ENCODE measurements around the gene RAB29. TPM values are rescaled to one million over a fixed set of nuclear protein-coding genes. Genes with fewer than 3 reads are reported as not detected.

Gene RAB29
- total and polyA plus RNA-seq, 9 of the 15 experiments (the other 6 are each of a cell fraction or from before 2014, with no cell fraction given): 6.3 to 17.6 (median 8.0) TPM

GRCh38 chr1:205811660-205812059, 36.4 kb upstream of the RAB29 start (continued):
- TF ChIP-seq FOXP4 (CRISPR knock-in tag; IDR thresholded peaks at IDR 0.05; ENCODE audit: borderline replicate concordance) (no peak), RBM39 (optimal IDR thresholded peaks at IDR 0.05; ENCODE audit: low read depth, low read length) (no peak), FOXP1 (CRISPR knock-in tag; IDR thresholded peaks at IDR 0.05) (no peak), FOXJ3 (CRISPR knock-in tag; IDR thresholded peaks at IDR 0.05) (no peak), NFRKB (IDR thresholded peaks at IDR 0.05; ENCODE audit: low read depth) (no peak), POLR2A (conservative IDR thresholded peaks at IDR 0.05) (no peak), BRD9 (IDR thresholded peaks at IDR 0.05; ENCODE audit: low read depth, partially characterized antibody) (no peak), TBL1XR1 (IDR thresholded peaks at IDR 0.05; ENCODE audit: low read length in 2 of 2) (peak in 1 of 2 experiments; percentile 38; a peak in 1 of 4 replicates), NCOA1 (IDR thresholded peaks at IDR 0.05; ENCODE audit: low read depth) (no peak; the same call in 1 of the 2 replicates), TFE3 (CRISPR knock-in tag; IDR thresholded peaks at IDR 0.05) (no peak), MBD1 (CRISPR knock-in tag; IDR thresholded peaks at IDR 0.05) (no peak), NFXL1 (CRISPR knock-in tag; IDR thresholded peaks at IDR 0.05) (no peak), ZBTB26 (CRISPR knock-in tag; IDR thresholded peaks at IDR 0.05) (no peak), ZNF347 (CRISPR knock-in tag; IDR thresholded peaks at IDR 0.05; ENCODE audit: low read depth) (no peak), USF1 (CRISPR knock-in tag; IDR thresholded peaks at IDR 0.05) (no peak), AFF4 (CRISPR knock-in tag; IDR thresholded peaks at IDR 0.05) (no peak), ZNF253 (CRISPR knock-in tag; conservative IDR thresholded peaks at IDR 0.05) (no peak), COPS2 (conservative IDR thresholded peaks at IDR 0.05) (no peak)

All from K562 (cell line).